ENCODE data around the gene OSBP2. TPM values are rescaled to one million over a fixed set of nuclear protein-coding genes. Genes with fewer than 3 reads are reported as not detected.

Gene OSBP2
- polyA plus RNA-seq, 2 of the 4 experiments (the other 2 are of a cell fraction), result 2.7 to 6.0 TPM

GRCh38 chr22:30869667-30870395 lies 175.2 kb downstream of the OSBP2 start (continued):
- no peak for TF ChIP-seq RARB (CRISPR knock-in tag; IDR thresholded peaks at IDR 0.05)
- no peak for TF ChIP-seq ZFP36 (IDR thresholded peaks at IDR 0.05; ENCODE audit: borderline replicate concordance, partially characterized antibody)
- TF ChIP-seq CHD4 (IDR thresholded peaks at IDR 0.05; ENCODE audit: borderline replicate concordance), result no peak
- no peak for TF ChIP-seq CBX2 (IDR thresholded peaks at IDR 0.05; ENCODE audit: borderline replicate concordance, low read depth)
- TF ChIP-seq REST (IDR thresholded peaks at IDR 0.05), result no peak
- no peak for TF ChIP-seq TP53 (CRISPR knock-in tag; IDR thresholded peaks at IDR 0.05)

- ChIA-PET CTCF (interaction anchor here (0.6 to 1.0 kb wide), 2 partner anchors 50 to 61 kb away, joined by 3 read pairs; no protein-coding TSS in a partner anchor), POLR2A (no interaction called here)
- no peaks in the 10 kb centered on the region for H3K4me1 ChIP-seq
- H3K4me2 ChIP-seq, result no peak overlapping the region
- no peak for FAIRE-seq
- no peaks in the 10 kb centered on the region for H3K9me3 ChIP-seq
- no peak overlapping the region for H3K27ac ChIP-seq
- no peak for ATAC-seq
- whole genome bisulfite sequencing (ENCODE audit: missing lambda C conversion rate), result 86% methylated on average over 25 of the region's 36 CpGs
- TF ChIP-seq MAX (IDR thresholded peaks at IDR 0.05), result no peak
- TF ChIP-seq CHD4 (IDR thresholded peaks at IDR 0.05; ENCODE audit: borderline replicate concordance), result no peak
- no peak for TF ChIP-seq KDM1A (IDR thresholded peaks at IDR 0.05; ENCODE audit: low read depth)
- no peak for TF ChIP-seq EP300 (IDR thresholded peaks at IDR 0.05)
- no peak for TF ChIP-seq NR3C1 (IDR thresholded peaks at IDR 0.05)
- TF ChIP-seq ATOH8 (CRISPR knock-in tag; IDR thresholded peaks at IDR 0.05; ENCODE audit: low read depth), result no peak
- TF ChIP-seq CBX8 (IDR thresholded peaks at IDR 0.05), result no peak
- no peak for TF ChIP-seq KDM5A (IDR thresholded peaks at IDR 0.05)
- TF ChIP-seq EHF (CRISPR knock-in tag; IDR thresholded peaks at IDR 0.05), result no peak
- TF ChIP-seq ZFP36 (IDR thresholded peaks at IDR 0.05; ENCODE audit: borderline replicate concordance, partially characterized antibody), result no peak
- no peak for TF ChIP-seq HDAC2 (IDR thresholded peaks at IDR 0.05)
- no peak for TF ChIP-seq ZSCAN20 (CRISPR knock-in tag; IDR thresholded peaks at IDR 0.05)
- TF ChIP-seq RFX5 (IDR thresholded peaks at IDR 0.05), result no peak
- no peak for DNase-seq (ENCODE audit: low read depth in 1 of 2, low spot score in 1 of 2)
- no peak overlapping the region for H3K4me3 ChIP-seq
Measured at GRCh38 chr22:30870451-30871345, 176.0 kb downstream of the OSBP2 start.

Data from A549 (cell line).